GM19193 (cell line): ENCODE measurements around the gene SLC44A4.

Experiments
- POLR2A ChIP-seq: IDR thresholded peaks from 4 replicates; pipeline ENCODE4 v1.6.1; 2011; ENCODE audit not compliant: insufficient read depth, insufficient read length; ENCODE audit errors: extremely low read depth

SLC44A4 gene

DNA sequence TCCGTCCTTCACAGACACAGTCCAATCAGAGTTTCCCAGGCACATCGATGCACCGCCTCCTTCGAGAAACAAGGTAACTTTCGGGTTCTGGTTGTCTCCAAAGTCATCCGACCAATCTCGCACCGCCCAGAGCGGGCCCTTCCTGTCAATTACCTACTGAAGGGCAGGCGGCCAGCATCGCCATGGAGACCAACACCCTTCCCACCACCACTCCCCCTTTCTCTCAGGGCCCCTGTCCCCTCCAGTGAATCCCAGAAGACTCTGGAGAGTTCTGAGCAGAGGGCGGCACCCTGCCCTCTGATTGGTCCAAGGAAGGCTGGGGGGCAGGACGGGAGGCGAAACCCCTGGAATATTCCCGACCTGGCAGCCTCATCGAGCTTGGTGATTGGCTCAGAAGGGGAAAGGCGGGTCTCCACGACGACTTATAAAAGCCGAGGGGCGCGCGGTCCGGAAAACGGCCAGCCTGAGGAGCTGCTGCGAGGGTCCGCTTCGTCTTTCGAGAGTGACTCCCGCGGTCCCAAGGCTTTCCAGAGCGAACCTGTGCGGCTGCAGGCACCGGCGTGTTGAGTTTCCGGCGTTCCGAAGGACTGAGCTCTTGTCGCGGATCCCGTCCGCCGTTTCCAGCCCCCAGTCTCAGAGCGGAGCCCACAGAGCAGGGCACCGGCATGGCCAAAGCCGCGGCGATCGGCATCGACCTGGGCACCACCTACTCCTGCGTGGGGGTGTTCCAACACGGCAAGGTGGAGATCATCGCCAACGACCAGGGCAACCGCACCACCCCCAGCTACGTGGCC is 51.3 kb downstream of the SLC44A4 start, which contains the start of gene HSPA1B:
Gene HSPA1B (plus strand): TSS at position 453 of the 794 bp plus-strand sequence. CDS start 213 bp downstream, at position 666.
- peak; percentile 99 for TF ChIP-seq POLR2A

DNA sequence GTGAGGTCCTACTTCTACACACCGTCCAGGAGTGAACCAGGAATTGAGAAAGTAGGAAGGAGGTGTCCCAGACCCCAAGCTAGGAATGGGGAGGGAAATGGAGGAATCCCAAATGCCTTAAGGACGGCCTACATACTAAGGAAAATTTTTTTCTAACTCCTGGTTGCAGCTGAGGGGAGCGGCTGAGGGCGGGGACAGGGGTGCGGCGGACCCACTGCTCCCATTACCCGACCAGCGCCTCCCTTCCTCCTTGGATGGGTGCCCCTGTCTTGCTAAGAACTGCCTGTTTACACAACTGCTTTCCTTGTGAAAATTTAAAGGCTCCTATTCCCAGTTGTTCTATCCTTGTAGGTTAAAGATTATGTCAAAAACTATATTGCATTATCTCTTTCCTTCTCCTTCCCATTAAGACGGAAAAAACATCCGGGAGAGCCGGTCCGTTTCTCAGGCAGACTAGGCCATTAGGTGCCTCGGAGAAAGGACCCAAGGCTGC is 52.0 kb downstream of the SLC44A4 start:
- TF ChIP-seq POLR2A = peak; percentile 46

DNA sequence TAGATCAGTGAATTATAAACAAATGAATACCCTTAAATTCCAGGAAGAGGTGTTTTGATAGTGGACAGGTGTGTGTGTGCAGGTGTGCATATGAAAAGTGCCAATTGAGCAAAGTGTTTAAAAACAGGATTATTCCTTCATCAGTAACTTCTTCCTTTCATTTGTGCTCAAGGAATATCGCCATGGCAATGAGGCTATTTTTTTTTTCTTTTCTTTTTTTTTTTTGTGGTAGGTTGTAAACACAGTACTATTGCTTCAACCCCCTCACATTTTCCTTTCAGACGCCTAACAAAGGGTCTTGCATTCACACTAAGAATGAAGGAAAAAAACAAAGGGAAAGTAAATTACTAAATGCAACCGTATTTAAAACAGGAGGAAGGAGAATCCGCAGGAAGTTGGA is 53.2 kb downstream of the SLC44A4 start:
- no peak for TF ChIP-seq POLR2A

DNA sequence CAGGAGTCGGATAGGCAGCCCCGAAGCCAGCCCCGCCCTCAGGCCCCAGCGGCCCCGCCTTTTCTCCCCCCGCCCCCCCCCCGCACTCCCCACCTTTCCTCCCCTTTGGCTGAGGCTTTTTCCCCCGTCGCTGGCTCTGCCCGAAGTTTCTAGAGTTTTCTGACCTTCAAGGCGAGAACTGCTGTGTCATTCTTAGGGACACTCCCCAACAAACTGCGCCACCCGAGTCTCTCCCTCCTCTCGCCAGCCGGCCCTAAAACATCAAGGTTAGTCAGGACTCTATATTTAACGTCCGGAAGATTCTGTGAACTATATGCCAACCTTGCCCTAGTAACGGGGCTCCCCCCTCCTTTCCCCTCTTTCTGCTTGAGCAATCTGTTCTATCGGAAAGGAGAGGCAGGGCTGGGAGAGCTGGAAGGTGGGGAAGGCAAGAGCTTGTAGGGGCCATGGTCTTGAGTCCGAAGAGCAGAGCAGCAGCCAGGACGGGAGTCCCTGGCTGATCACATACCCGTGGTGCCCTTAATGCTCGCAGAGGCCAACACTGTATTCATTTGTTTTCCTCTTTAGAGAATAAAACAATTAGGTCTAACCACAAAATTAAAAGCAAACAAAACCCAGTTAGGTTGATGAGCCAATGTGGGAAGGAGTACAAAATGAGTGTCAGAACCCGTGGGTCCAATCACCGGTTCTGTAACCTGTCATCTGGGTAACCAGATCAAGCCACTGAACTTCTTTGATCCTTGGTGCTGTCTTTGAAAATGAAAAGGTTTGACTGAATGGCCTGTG is 56.6 kb downstream of the SLC44A4 start:
- TF ChIP-seq POLR2A = peak; percentile 11

DNA sequence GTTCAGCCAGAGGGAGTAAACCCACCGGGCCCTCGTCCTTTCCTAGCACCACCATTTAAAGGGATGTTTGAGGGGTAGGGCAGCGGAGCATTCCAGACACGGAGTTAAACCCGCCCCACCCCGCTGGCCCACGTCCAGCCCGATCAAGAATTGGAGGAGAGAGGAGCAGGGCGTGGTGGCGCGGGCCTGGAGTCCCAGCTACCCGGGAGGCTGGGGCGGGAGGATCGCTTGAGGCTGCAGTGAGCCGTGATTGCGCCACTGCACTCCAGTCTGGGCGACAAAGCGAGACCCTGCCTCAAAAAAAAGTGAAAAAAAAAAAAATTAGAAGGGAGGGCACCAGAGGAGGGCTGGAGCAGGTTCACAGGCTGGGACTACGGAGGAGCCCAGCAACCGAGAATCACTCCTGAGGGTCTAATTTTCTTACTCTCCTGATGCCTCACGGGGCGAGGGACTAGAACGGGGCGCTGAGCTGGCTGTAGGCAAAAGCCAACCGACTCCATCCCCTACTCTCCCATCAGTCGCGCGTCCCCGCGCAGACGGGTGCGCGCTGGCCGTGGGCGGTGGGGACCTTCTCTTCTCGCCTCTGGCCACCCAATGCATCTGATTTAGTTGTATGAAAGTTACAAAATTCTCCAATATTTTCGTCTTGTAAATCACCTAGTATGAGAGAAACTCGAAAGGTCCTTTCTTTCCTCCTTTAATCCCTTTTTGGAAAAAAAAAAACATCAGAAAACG is 57.3 kb downstream of the SLC44A4 start:
- TF ChIP-seq POLR2A = peak; percentile 82

DNA sequence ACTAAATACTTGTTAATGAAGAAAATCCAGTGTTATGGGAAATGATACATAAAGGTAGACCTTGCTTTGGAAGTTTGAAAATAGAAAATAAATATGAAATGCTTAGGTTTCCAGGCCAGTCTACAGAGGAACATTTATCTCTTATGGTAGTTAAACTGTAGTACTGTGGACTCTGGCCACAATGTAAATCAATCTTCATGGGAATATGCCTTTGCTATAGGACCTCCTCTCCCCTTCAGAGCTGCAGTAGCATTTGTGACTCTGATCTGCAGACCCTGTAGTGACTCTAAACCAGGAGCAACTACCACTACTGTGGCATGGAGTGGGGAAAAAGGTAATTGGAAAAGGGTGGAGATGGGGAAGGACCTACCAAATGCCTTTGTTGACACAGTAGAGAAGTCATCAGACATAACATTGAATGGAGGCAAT is 58.9 kb downstream of the SLC44A4 start:
- no peak for TF ChIP-seq POLR2A

DNA sequence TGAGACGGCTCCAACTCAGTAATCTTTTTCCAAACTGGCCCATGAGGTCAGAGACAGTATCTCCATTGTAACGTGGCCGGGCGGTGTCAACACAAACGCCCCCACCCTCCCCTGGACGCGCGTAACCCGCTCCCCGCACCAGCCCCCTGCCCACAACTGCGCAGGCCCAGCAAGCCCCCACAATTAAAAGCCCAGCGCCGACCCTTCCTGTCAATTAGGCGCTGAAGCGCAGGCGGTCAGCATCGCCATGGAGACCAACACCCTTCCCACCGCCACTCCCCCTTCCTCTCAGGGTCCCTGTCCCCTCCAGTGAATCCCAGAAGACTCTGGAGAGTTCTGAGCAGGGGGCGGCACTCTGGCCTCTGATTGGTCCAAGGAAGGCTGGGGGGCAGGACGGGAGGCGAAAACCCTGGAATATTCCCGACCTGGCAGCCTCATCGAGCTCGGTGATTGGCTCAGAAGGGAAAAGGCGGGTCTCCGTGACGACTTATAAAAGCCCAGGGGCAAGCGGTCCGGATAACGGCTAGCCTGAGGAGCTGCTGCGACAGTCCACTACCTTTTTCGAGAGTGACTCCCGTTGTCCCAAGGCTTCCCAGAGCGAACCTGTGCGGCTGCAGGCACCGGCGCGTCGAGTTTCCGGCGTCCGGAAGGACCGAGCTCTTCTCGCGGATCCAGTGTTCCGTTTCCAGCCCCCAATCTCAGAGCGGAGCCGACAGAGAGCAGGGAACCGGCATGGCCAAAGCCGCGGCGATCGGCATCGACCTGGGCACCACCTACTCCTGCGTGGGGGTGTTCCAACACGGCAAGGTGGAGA is 63.6 kb downstream of the SLC44A4 start, which contains the start of the genes HSPA1A and HSPA1L:
Gene HSPA1A (plus strand): TSS at position 519 of the 814 bp plus-strand sequence. CDS start 214 bp downstream, at position 733.
Gene HSPA1L (minus strand): TSS at position 259 of the 814 bp plus-strand sequence. CDS start 3,311 bp downstream, outside the sequence.
- peak; percentile 82 for TF ChIP-seq POLR2A

DNA sequence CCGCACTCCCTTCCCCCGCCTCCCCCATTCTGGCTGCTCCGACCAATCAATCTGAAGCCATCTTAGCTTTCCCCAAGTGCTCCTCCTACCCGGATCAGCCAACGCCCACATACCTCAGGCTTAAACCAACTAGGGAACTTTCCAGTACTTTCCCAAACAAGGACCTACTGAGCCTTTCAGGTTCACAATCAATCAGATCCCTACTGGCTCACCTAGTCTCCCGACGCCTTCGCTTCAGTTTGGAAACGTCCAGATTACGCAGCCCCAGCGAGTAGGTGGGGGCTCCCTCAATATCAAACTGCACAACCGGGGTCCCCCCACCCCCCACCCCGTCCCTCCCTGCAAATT is 64.1 kb downstream of the SLC44A4 start:
- TF ChIP-seq POLR2A = no peak

DNA sequence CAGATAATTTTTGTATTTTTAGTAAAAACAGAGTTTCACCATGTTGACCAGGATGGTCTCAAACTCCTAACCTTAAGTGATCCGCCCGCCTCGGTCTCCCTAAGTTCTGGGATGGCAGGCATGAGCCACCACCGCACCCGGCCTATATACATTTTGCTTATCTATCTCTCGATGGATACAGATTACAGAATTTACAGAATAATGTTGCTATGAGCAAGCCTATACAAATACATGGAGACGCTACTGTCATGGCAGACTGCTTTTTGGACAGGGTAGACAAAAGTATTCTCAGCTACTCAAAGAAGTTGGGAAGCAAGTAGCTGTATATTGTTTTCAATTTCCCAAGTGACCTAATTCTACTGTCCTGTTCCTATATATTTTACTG is 65.3 kb downstream of the SLC44A4 start:
- TF ChIP-seq POLR2A = no peak
